Mesenchymal stem cell (in vitro differentiated cells and primary cell): ENCODE data around the gene PYDC1.
"Not testable (repeated sequence)": the region's sequence is repeated elsewhere in the genome, so short reads cannot be mapped to it uniquely, and the experiment has no call there.

Experiments
- DNase-seq: peaks from one replicate; pipeline ENCODE4 v3.0.0-alpha.2; 2013
- H2AFZ ChIP-seq: one replicate; pipeline ENCODE4 v1.6.1; 2013; ENCODE audit warnings: low read depth, mild to moderate bottlenecking, control low read depth, inconsistent platforms, low read length, moderate library complexity
- H2AK5ac ChIP-seq: 2 replicates; pipeline ENCODE4 v1.6.1; 2013; ENCODE audit warnings: low read length, moderate library complexity, mild to moderate bottlenecking, inconsistent platforms; ENCODE audit not compliant: severe bottlenecking
- H2BK120ac ChIP-seq: one replicate; pipeline ENCODE4 v1.6.1; 2013; ENCODE audit warnings: low read depth, mild to moderate bottlenecking, inconsistent platforms, low read length, moderate library complexity
- H2BK12ac ChIP-seq, 2 experiments: one replicate each; pipeline ENCODE4 v1.6.1; 2013; ENCODE audit warnings: inconsistent platforms in 2 of 2, low read length in 2 of 2, mild to moderate bottlenecking in 2 of 2, moderate library complexity in 2 of 2, control low read depth in 1 of 2
- H2BK15ac ChIP-seq: one replicate; pipeline ENCODE4 v1.6.1; 2013; ENCODE audit warnings: mild to moderate bottlenecking, low read depth, inconsistent platforms; ENCODE audit not compliant: poor library complexity, severe bottlenecking
- H2BK5ac ChIP-seq: 2 replicates; pipeline ENCODE4 v1.6.1; 2013; ENCODE audit warnings: low read depth, mild to moderate bottlenecking, low read length, control low read depth, inconsistent platforms; ENCODE audit not compliant: poor library complexity, severe bottlenecking
- H3K14ac ChIP-seq, 2 experiments: one replicate each; pipeline ENCODE4 v1.6.1; 2013; ENCODE audit warnings: inconsistent platforms in 2 of 2, low read length in 2 of 2, control low read depth in 1 of 2, mild to moderate bottlenecking in 1 of 2, moderate library complexity in 1 of 2
- H3K18ac ChIP-seq, 2 experiments: one replicate each; pipeline ENCODE4 v1.6.1; 2013; ENCODE audit warnings: inconsistent platforms in 2 of 2, low read length in 2 of 2, control low read depth in 1 of 2, low read depth in 1 of 2, mild to moderate bottlenecking in 1 of 2
- H3K23ac ChIP-seq, 2 experiments: one replicate each; pipeline ENCODE4 v1.6.1; 2013; ENCODE audit warnings: inconsistent platforms in 2 of 2, low read length in 2 of 2, mild to moderate bottlenecking in 2 of 2, moderate library complexity in 2 of 2, control low read depth in 1 of 2
- H3K27ac ChIP-seq: 2 replicates; pipeline ENCODE4 v1.5.1; 2013; ENCODE audit warnings: mild to moderate bottlenecking, moderate library complexity, low read length, control low read depth, inconsistent platforms; ENCODE audit not compliant: poor library complexity, severe bottlenecking
- H3K27me3 ChIP-seq, 2 experiments: 2 replicates each; pipeline versions ENCODE4 v1.6.1 to v1.7.0; 2013; ENCODE audit warnings: low read length in 2 of 2, mild to moderate bottlenecking in 2 of 2, moderate library complexity in 2 of 2, control low read depth in 1 of 2, inconsistent platforms in 1 of 2; ENCODE audit not compliant: control insufficient read depth in 1 of 2, insufficient read depth in 1 of 2
- H3K36me3 ChIP-seq, 2 experiments: 2 replicates each; pipeline versions ENCODE4 v1.6.1 to v1.7.0; 2013; ENCODE audit warnings: low read length in 2 of 2, control low read depth in 1 of 2, inconsistent platforms in 1 of 2, low read depth in 1 of 2, mild to moderate bottlenecking in 1 of 2; ENCODE audit not compliant: insufficient read depth in 2 of 2, control insufficient read depth in 1 of 2
- H3K4ac ChIP-seq, 2 experiments: one replicate each; pipeline ENCODE4 v1.6.1; 2013; ENCODE audit warnings: inconsistent platforms in 2 of 2, low read length in 2 of 2, mild to moderate bottlenecking in 2 of 2, moderate library complexity in 2 of 2, control low read depth in 1 of 2, low read depth in 1 of 2
- H3K4me1 ChIP-seq: 2 replicates; pipeline ENCODE4 v1.6.1; 2013; ENCODE audit warnings: low read depth, low read length, control low read depth; ENCODE audit not compliant: control insufficient read depth, insufficient read depth
- H3K4me2 ChIP-seq: 2 replicates; pipeline ENCODE4 v1.6.1; 2013; ENCODE audit warnings: low read length, mild to moderate bottlenecking, inconsistent platforms; ENCODE audit not compliant: poor library complexity, severe bottlenecking
- H3K4me3 ChIP-seq, 2 experiments: 2 replicates each; pipeline versions ENCODE4 v1.5.1 to v1.7.0; 2013; ENCODE audit warnings: low read length in 2 of 2, mild to moderate bottlenecking in 2 of 2, control low read depth in 1 of 2, low read depth in 1 of 2; ENCODE audit not compliant: insufficient read depth in 1 of 2
- H3K79me1 ChIP-seq: replicated peaks from 2 replicates; pipeline ENCODE4 v1.6.1; 2013; ENCODE audit warnings: mild to moderate bottlenecking, control low read depth, low read length, inconsistent platforms; ENCODE audit not compliant: poor library complexity, severe bottlenecking
- H3K9ac ChIP-seq: 2 replicates; pipeline ENCODE4 v1.7.0; 2013; ENCODE audit warnings: mild to moderate bottlenecking, low read length, moderate library complexity
- H3K9me3 ChIP-seq: 2 replicates; pipeline ENCODE4 v1.7.0; 2013; ENCODE audit warnings: mild to moderate bottlenecking, low read length; ENCODE audit not compliant: control insufficient read depth
- H4K8ac ChIP-seq: one replicate; pipeline ENCODE4 v1.6.1; 2013; ENCODE audit warnings: inconsistent platforms, mild to moderate bottlenecking, low read length, moderate library complexity
- H4K91ac ChIP-seq: one replicate; pipeline ENCODE4 v1.6.1; 2013; ENCODE audit warnings: mild to moderate bottlenecking, low read length, inconsistent platforms
- WGBS: methylation state at CpG from one replicate; pipeline ENCODE4 v1.1.7; 2013; ENCODE audit warnings: mixed read lengths; 5-methylcytosine and 5-hydroxymethylcytosine counted together

The PYDC1 gene

GRCh38 chr16:31199430-31200041, 17.4 kb downstream of the PYDC1 start:
- DNase-seq = no peak
- H2BK120ac ChIP-seq = no peak overlapping the region
- H2AK5ac ChIP-seq = no peak overlapping the region
- H2BK12ac ChIP-seq = peak overlapping the region in 1 of 2 experiments; percentile 43
- no peak overlapping the region for H3K23ac ChIP-seq
- peaks cover 12% of the 10 kb centered on the region for H3K79me1 ChIP-seq
- no peak overlapping the region for H2AFZ ChIP-seq
- H3K9me3 ChIP-seq = no peaks in the 10 kb centered on the region
- H3K4me2 ChIP-seq = no peak overlapping the region
- no peak overlapping the region for H3K4me3 ChIP-seq
- H3K18ac ChIP-seq = no peak overlapping the region
- H3K4me1 ChIP-seq = peaks cover 15% of the 10 kb centered on the region
- H2BK5ac ChIP-seq = no peak overlapping the region
- H3K27me3 ChIP-seq = peaks cover 0 to 10% of the 10 kb centered on the region in 2 experiments
- H3K36me3 ChIP-seq = peaks cover 57 to 58% of the 10 kb centered on the region in 2 experiments
- no peak overlapping the region for H3K14ac ChIP-seq
- no peak overlapping the region for H3K27ac ChIP-seq
- H3K4ac ChIP-seq = no peak overlapping the region
- H4K8ac ChIP-seq = no peak overlapping the region
- 97% methylated on average over 5 of the region's 5 CpGs for WGBS
- H2BK15ac ChIP-seq = no peak overlapping the region
- H4K91ac ChIP-seq = no peak overlapping the region
- H3K9ac ChIP-seq = no peak overlapping the region

DNA sequence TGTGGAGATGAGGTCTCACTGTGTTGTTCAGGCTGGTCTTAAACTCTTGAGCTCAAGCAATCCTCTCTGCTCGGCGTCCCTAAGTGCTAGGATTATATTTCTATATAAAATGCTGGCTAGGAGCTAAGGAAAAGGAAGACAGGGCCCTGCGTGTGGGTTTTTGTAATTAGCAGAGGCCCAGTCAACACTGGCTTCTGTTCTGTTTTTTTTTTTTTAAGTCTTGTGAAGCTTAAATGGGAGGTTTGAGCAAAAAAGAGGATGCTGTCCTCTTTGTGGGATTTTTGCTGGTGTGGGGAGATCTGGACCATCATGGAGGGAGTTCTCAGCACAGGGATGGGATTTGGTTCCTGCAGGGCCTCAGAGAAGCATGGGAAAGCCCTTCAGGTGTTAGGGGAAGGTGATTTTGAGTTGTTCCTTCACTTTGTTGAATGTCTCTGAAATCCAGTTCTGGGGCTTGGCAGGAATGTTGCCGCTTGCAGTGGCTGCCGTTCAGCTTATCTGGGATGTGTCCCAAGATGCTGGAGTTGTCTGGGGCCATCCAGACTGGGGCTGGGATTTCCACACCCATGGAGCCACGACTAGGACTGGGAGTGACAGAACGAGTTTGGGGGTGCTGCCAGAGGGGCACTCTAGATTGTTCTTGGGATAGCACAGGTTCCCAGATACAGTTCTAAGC, 18.6 kb downstream of the PYDC1 start:
- Histone ChIP-seq H3K79me1 (peaks cover 13% of the 10 kb centered on the region), H3K4me2 (no peak overlapping the region), H3K4me1 (peaks cover 15% of the 10 kb centered on the region), H4K91ac (no peak overlapping the region), H2BK15ac (no peak overlapping the region), H2AFZ (no peak overlapping the region), H3K18ac (no peak overlapping the region), H4K8ac (no peak overlapping the region), H3K23ac (no peak overlapping the region), H3K27ac (no peak overlapping the region), H3K9me3 (no peaks in the 10 kb centered on the region), H2BK120ac (no peak overlapping the region), H3K9ac (peak overlapping the region; percentile 17), H3K4ac (no peak overlapping the region), H3K14ac (no peak overlapping the region), H2BK12ac (no peak overlapping the region), H3K36me3 (peaks cover 68 to 69% of the 10 kb centered on the region in 2 experiments), H2AK5ac (no peak overlapping the region), H3K27me3 (peaks cover 0 to 3% of the 10 kb centered on the region in 2 experiments), H2BK5ac (no peak overlapping the region), H3K4me3 (no peak overlapping the region)
- WGBS = 92% methylated on average over 7 of the region's 7 CpGs
- DNase-seq = no peak

DNA sequence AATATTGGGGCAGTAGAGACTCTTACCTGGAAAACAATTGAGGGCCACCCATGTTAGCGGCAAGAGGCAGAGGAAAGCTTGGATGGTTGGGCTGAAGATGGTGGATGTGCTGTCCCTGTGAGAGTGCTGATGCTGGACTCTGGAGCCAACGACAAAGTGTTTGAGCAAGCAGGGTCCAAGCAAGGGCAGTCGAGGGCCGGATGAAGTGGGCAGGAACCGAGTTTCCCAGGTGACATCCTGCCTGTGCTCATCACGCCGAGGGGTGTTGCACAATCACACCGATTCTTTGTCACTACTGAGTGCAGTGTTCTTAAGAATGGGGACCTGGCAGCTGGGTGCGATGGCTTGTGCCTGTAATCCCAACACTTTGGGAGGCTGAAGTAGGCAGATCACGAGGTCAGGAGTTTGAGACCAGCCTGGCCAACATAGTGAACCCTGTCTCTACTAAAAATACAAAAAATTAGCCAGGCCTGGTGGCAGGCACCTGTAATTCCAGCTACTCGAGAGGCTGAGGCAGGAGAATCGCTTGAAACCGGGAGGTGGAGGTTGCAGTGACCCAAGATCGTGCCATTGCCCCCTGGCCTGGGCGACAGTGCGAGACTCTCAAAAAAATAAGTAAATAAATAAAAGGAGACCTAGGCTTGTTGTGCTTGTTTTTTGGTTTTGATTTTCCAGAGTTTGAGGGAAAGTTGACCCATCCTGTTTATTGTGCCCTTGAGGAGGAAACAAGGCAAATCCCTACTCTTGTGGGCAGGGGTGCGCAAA, 20.4 kb downstream of the PYDC1 start:
- Histone ChIP-seq H2AFZ (no peak overlapping the region), H3K18ac (no peak overlapping the region), H3K9ac (no peak overlapping the region), H3K36me3 (peaks cover 78 to 87% of the 10 kb centered on the region in 2 experiments), H3K4me3 (no peak overlapping the region), H3K4me2 (no peak overlapping the region), H4K8ac (no peak overlapping the region), H2BK12ac (no peak overlapping the region), H2BK5ac (no peak overlapping the region), H2AK5ac (no peak overlapping the region), H3K79me1 (peaks cover 20% of the 10 kb centered on the region), H2BK15ac (no peak overlapping the region), H3K27me3 (no peaks in the 10 kb centered on the region), H3K4me1 (peaks cover 2% of the 10 kb centered on the region), H4K91ac (no peak overlapping the region), H2BK120ac (no peak overlapping the region), H3K27ac (no peak overlapping the region), H3K23ac (no peak overlapping the region), H3K14ac (no peak overlapping the region), H3K4ac (no peak overlapping the region), H3K9me3 (no peaks in the 10 kb centered on the region)
- DNase-seq = no peak
- WGBS = 94% methylated on average over 16 of the region's 17 CpGs

GRCh38 chr16:31195861-31196260, 21.1 kb downstream of the PYDC1 start:
- not testable (repeated sequence) for H2BK120ac ChIP-seq, H2AK5ac ChIP-seq, H4K91ac ChIP-seq, H3K4me1 ChIP-seq, H4K8ac ChIP-seq, H2BK12ac ChIP-seq, H3K9ac ChIP-seq, H2AFZ ChIP-seq, H3K4me3 ChIP-seq, H3K4me2 ChIP-seq, H3K27me3 ChIP-seq, H2BK5ac ChIP-seq, H3K4ac ChIP-seq, H3K27ac ChIP-seq, H3K14ac ChIP-seq, H2BK15ac ChIP-seq, DNase-seq, H3K23ac ChIP-seq, H3K9me3 ChIP-seq, H3K18ac ChIP-seq
- H3K79me1 ChIP-seq = peaks cover 20% of the 10 kb centered on the region
- 99% methylated on average over 9 of the region's 11 CpGs for WGBS
- H3K36me3 ChIP-seq = peaks cover 82 to 89% of the 10 kb centered on the region in 2 experiments
